ENCODE results near the gene MDFIC2. TPM values are rescaled to one million over a fixed set of nuclear protein-coding genes. Genes with fewer than 3 reads are reported as not detected.

Gene MDFIC2
- total and polyA plus RNA-seq, 8 donors, result not detected

- H3K4me1 ChIP-seq, result no peaks in the 10 kb centered on the region
- H3K27ac ChIP-seq, result no peak overlapping the region
- no peaks in the 10 kb centered on the region for H3K36me3 ChIP-seq
- intact Hi-C loops (cut with DNase I), result no loop called here
- H3K4me3 ChIP-seq, result no peak overlapping the region
- TF ChIP-seq, protein P1, sequence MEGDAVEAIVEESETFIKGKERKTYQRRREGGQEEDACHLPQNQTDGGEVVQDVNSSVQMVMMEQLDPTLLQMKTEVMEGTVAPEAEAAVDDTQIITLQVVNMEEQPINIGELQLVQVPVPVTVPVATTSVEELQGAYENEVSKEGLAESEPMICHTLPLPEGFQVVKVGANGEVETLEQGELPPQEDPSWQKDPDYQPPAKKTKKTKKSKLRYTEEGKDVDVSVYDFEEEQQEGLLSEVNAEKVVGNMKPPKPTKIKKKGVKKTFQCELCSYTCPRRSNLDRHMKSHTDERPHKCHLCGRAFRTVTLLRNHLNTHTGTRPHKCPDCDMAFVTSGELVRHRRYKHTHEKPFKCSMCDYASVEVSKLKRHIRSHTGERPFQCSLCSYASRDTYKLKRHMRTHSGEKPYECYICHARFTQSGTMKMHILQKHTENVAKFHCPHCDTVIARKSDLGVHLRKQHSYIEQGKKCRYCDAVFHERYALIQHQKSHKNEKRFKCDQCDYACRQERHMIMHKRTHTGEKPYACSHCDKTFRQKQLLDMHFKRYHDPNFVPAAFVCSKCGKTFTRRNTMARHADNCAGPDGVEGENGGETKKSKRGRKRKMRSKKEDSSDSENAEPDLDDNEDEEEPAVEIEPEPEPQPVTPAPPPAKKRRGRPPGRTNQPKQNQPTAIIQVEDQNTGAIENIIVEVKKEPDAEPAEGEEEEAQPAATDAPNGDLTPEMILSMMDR (IDR thresholded peaks at IDR 0.05), result no peak
- DNase-seq (no peak), ATAC-seq (no peak)
- H3K9me3 ChIP-seq, result no peaks in the 10 kb centered on the region
- H3K27me3 ChIP-seq, result no peaks in the 10 kb centered on the region
Observed at GRCh38 chr3:70176224-70176623, 136.2 kb downstream of the MDFIC2 start.

- H3K27ac ChIP-seq, result no peak overlapping the region
- no peaks in the 10 kb centered on the region for H3K4me1 ChIP-seq
- H3K27me3 ChIP-seq, result no peaks in the 10 kb centered on the region
- TF ChIP-seq, protein P1 (IDR thresholded peaks at IDR 0.05), result no peak
- H3K4me3 ChIP-seq, result no peak overlapping the region
- H3K9me3 ChIP-seq, result no peaks in the 10 kb centered on the region
- no peak for DNase-seq
- ATAC-seq, result no peak
- H3K36me3 ChIP-seq, result no peaks in the 10 kb centered on the region
- intact Hi-C loops (cut with DNase I), result no loop called here
Observed at GRCh38 chr3:70156808-70157207, 155.6 kb downstream of the MDFIC2 start.

DNA sequence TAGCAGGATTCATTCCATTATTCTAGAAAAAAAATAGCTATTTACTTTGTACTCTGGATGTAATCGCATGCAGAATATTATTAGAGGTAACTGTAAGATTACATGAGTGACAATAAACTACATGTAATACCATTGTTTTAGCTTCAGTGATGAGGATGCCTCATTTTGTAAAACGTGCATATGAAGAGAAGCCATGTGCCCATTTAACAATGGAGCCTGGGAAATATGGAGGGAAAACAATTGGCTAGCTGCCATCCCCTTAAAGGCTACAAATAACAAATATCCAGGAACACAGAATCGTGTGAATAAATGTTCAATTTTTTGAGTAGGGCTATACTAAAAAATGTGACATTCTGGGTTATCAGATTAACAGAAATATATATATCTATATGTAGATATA, 161.8 kb downstream of the MDFIC2 start:
- no peak overlapping the region for H3K4me3 ChIP-seq
- no peaks in the 10 kb centered on the region for H3K36me3 ChIP-seq
- TF ChIP-seq, protein P1 (IDR thresholded peaks at IDR 0.05), result no peak
- no peaks in the 10 kb centered on the region for H3K9me3 ChIP-seq
- DNase-seq, result no peak
- no peak for ATAC-seq
- H3K27ac ChIP-seq, result no peak overlapping the region
- H3K4me1 ChIP-seq, result no peaks in the 10 kb centered on the region
- intact Hi-C loops (cut with DNase I), result no loop called here
- H3K27me3 ChIP-seq, result no peaks in the 10 kb centered on the region

DNA sequence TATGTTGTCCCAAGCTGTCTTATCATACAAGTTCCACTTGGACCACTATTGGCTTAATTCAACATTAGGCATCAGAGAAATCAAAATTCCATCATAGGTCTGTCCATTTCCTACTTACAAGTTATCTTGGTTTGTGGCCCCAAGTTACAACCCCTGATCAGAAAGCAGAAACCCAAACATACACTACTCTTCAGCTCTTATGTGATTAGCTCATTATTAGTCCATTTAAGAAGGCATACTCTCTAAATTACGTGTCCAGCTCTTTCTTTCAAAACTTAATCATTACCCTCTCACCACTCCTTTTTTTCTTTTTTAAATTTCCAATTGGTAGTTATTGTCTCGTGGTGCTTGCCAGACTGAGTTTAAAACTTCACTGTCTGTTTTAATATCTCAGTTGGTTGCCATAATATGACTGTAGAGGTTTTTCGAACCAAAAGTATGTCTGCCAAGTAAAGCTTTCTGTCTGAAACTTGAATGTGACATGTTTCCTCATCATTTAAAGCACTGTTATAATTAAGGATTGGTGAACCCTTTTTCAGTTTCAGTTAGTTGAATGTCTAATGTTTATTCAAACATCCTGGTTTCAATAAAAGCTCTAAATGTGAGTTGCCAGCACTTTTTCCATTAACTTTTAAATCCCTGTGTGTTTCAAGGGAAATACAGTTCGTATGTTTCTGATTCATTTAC, 162.6 kb downstream of the MDFIC2 start:
- no peak overlapping the region for H3K27ac ChIP-seq
- ATAC-seq (no peak), DNase-seq (no peak)
- intact Hi-C loops (cut with DNase I), result no loop called here
- H3K27me3 ChIP-seq, result no peaks in the 10 kb centered on the region
- TF ChIP-seq, protein P1 (IDR thresholded peaks at IDR 0.05), result no peak
- no peaks in the 10 kb centered on the region for H3K36me3 ChIP-seq
- no peak overlapping the region for H3K4me3 ChIP-seq
- no peaks in the 10 kb centered on the region for H3K9me3 ChIP-seq
- no peaks in the 10 kb centered on the region for H3K4me1 ChIP-seq
